ENCODE measurements around the gene RNF180.

GRCh38 chr5:64286381-64286780, 120.7 kb downstream of the RNF180 start:
- TF ChIP-seq CTCF (IDR thresholded peaks at IDR 0.05; ENCODE audit: low read depth, low read length) (no peak), EZH2phosphoT487 (IDR thresholded peaks at IDR 0.05; ENCODE audit: low read depth) (no peak)
